Breast epithelium (tissue), 3 donors: ENCODE results near the gene WASHC1.
"Not testable (repeated sequence)": the region's sequence is repeated elsewhere in the genome, so short reads cannot be mapped to it uniquely, and the experiment has no call there.

Source experiments
- POLR2AphosphoS5 ChIP-seq, 3 donors: sonication (generic); formaldehyde crosslinking; IDR thresholded peaks; one replicate each; pipeline ENCODE4 v1.6.1; 2017; ENCODE audit warnings: antibody characterized with exemption in 3 of 3
- TF ChIP-seq, protein P1 (sequence below), 3 donors: fragments of 450-650 bp; IDR thresholded peaks; one replicate each; pipeline ENCODE4 v1.5.1; 2016 to 2017; ENCODE audit warnings: antibody characterized with exemption in 3 of 3, mild to moderate bottlenecking in 3 of 3, moderate library complexity in 3 of 3

GRCh38 chr9:52678-53077, 23.4 kb upstream of the WASHC1 start:
- not testable (repeated sequence) for TF ChIP-seq POLR2AphosphoS5 (IDR thresholded peaks at IDR 0.05)
- TF ChIP-seq, protein P1, sequence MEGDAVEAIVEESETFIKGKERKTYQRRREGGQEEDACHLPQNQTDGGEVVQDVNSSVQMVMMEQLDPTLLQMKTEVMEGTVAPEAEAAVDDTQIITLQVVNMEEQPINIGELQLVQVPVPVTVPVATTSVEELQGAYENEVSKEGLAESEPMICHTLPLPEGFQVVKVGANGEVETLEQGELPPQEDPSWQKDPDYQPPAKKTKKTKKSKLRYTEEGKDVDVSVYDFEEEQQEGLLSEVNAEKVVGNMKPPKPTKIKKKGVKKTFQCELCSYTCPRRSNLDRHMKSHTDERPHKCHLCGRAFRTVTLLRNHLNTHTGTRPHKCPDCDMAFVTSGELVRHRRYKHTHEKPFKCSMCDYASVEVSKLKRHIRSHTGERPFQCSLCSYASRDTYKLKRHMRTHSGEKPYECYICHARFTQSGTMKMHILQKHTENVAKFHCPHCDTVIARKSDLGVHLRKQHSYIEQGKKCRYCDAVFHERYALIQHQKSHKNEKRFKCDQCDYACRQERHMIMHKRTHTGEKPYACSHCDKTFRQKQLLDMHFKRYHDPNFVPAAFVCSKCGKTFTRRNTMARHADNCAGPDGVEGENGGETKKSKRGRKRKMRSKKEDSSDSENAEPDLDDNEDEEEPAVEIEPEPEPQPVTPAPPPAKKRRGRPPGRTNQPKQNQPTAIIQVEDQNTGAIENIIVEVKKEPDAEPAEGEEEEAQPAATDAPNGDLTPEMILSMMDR (IDR thresholded peaks at IDR 0.05) = not testable (repeated sequence)
